ENCODE data around the gene GRIA3.

DNA sequence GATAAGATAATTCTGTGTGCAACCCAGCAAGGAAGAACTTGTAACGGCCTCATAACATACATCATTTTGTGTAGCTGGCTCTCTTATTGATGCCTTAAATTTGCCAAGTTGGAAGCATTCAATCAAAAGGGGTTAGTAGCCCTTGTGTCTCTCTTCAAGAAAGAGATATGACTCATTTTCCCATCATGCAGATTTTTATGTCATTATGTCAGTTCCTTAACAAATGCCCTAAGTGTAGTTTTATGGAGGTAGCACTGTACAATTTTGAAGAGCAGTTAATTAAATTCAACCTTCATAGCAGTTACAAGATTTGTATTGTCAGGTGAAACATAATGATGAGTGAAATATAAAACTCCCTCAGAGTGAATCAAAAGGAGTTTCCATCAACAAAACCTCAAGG lies 215.6 kb downstream of the GRIA3 start:
- TF ChIP-seq, protein P1, sequence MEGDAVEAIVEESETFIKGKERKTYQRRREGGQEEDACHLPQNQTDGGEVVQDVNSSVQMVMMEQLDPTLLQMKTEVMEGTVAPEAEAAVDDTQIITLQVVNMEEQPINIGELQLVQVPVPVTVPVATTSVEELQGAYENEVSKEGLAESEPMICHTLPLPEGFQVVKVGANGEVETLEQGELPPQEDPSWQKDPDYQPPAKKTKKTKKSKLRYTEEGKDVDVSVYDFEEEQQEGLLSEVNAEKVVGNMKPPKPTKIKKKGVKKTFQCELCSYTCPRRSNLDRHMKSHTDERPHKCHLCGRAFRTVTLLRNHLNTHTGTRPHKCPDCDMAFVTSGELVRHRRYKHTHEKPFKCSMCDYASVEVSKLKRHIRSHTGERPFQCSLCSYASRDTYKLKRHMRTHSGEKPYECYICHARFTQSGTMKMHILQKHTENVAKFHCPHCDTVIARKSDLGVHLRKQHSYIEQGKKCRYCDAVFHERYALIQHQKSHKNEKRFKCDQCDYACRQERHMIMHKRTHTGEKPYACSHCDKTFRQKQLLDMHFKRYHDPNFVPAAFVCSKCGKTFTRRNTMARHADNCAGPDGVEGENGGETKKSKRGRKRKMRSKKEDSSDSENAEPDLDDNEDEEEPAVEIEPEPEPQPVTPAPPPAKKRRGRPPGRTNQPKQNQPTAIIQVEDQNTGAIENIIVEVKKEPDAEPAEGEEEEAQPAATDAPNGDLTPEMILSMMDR (IDR thresholded peaks at IDR 0.05) = no peak
- no peak for TF ChIP-seq POLR2A (IDR thresholded peaks at IDR 0.05)
